Fibroblast of the aortic adventitia (primary cell): ENCODE data around the gene CDC42SE1. TPM values are rescaled to one million over a fixed set of nuclear protein-coding genes. Genes with fewer than 3 reads are reported as not detected.

ENCODE experiments used
- DNase-seq: peaks from one replicate; pipeline ENCODE4 v3.0.0-alpha.2; 2010; ENCODE audit warnings: low read depth
- H3K4me3 ChIP-seq: 2 replicates; pipeline ENCODE4 v1.5.1; 2011; ENCODE audit warnings: low read depth, mild to moderate bottlenecking, control low read depth, low read length, moderate library complexity
- total RNA-seq: library from RNA; depleted of rRNA; stranded (reverse); fragments of >200 nt; gene quantifications from 2 replicates; pipeline ENCODE4 v1.2.3, GENCODE V29; 2012; ENCODE audit warnings: low replicate concordance
- TF ChIP-seq, protein P1 (sequence below): IDR thresholded peaks from 2 replicates; pipeline ENCODE4 v1.5.1; 2011; ENCODE audit warnings: mild to moderate bottlenecking, low read length, control low read depth, inconsistent platforms; ENCODE audit not compliant: insufficient read depth

CDC42SE1 gene
- total RNA-seq, 1 donor: 33.8 TPM

DNA sequence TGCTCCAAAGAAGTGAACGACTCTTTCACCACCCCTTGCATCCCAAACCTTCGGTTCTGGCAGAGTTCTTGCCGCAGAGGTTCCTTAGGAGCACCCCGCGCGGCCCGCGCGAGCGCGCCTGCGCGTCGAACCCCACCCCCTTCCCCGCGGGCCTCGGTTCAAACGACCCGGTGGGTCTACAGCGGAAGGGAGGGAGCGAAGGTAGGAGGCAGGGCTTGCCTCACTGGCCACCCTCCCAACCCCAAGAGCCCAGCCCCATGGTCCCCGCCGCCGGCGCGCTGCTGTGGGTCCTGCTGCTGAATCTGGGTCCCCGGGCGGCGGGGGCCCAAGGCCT, 11.9 kb downstream of the CDC42SE1 start, which contains the start of gene C1orf56:
TSS of gene C1orf56 (plus strand) at position 161 of the 334 bp plus-strand sequence. CDS start at position 258, 97 bp downstream.
- DNase-seq: peak; percentile 65
- TF ChIP-seq, protein P1, sequence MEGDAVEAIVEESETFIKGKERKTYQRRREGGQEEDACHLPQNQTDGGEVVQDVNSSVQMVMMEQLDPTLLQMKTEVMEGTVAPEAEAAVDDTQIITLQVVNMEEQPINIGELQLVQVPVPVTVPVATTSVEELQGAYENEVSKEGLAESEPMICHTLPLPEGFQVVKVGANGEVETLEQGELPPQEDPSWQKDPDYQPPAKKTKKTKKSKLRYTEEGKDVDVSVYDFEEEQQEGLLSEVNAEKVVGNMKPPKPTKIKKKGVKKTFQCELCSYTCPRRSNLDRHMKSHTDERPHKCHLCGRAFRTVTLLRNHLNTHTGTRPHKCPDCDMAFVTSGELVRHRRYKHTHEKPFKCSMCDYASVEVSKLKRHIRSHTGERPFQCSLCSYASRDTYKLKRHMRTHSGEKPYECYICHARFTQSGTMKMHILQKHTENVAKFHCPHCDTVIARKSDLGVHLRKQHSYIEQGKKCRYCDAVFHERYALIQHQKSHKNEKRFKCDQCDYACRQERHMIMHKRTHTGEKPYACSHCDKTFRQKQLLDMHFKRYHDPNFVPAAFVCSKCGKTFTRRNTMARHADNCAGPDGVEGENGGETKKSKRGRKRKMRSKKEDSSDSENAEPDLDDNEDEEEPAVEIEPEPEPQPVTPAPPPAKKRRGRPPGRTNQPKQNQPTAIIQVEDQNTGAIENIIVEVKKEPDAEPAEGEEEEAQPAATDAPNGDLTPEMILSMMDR: no peak
- peak within 1 kb of the TSS; percentile 79 for H3K4me3 ChIP-seq

DNA sequence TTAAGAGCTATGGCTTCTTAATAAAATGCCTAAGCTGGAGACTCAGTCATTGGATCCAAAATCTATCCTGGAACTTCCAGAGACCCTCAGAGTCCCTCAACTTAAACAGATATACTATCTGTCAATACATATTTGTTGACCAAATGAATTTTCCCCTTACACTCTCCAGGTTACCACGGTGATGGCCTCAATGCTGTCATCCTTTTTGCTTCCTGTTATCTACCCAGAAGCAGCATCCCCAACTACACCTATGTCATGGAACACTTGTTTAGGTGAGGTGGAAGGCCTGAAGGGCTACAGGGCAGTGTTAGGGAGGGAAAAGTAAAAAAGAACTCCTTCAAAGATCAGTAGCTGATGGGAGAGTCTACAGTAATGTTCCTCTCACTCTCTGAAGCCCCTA, 16.3 kb downstream of the CDC42SE1 start:
- DNase-seq: no peak
- TF ChIP-seq, protein P1: no peak
- H3K4me3 ChIP-seq: no peak overlapping the region

DNA sequence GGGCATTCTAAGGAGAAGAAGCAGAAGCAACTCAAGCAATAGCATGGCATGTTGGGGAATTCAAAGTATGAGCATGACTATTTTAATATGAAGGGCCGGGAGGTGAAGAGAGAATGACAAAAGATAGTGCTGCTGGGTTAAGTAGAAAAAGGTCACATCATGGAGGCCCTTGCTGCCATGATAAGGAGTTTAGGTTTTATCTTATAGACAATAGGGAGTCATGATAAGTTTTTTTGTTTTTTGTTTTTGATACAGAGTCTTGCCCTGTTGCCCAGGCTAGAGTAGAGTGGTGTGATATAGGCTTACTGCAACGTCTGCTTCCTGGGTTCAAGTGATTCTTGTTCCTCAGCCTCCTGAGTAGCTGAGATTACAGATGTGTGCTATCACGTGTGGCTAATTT, 19.9 kb downstream of the CDC42SE1 start:
- TF ChIP-seq, protein P1: no peak
- DNase-seq: no peak
- no peak overlapping the region for H3K4me3 ChIP-seq

DNA sequence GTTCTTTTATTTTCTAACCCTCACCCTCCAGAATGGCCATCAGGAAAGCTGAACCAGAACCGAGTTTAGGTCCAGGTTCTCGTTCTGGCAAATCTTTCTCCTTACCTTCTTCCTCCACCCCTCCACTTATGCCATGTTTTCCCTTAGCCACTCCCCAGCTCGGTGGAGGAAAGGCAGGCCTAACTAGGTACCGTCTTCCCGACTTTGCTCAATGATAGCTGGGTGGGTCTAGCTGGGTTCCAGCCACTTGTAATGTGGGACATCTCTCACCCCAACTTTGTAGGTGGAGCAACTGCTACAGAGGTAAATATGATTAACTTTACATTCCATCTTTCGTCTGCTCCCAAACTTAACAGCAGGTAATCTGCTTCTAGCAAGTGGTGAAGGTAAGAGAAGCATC, 22.4 kb downstream of the CDC42SE1 start:
- no peak overlapping the region for H3K4me3 ChIP-seq
- TF ChIP-seq, protein P1: no peak
- DNase-seq: no peak

DNA sequence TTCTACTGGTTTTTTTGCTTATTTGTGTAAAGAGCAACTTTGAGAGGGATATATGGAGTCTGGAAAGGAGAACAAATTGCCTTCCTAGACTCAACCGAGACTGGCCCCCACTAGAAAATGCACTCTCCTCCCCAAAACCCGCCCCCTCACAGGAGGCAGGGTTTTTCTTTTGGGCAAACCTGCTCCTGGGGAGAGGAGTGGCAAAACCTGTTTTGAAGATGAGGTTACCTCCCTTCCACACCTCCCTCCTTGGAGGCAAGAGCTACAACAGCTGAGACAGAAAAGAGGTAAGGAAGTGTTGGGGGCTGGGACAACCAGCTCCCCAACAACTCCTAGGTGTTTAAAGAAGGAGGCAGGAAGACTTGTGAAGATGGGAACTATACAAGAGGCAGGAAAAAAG, 23.1 kb downstream of the CDC42SE1 start, which contains the start of gene BNIPL:
TSS of gene BNIPL (plus strand) at position 231 of the 400 bp plus-strand sequence. CDS start at position 371, 140 bp downstream.
- TF ChIP-seq, protein P1: no peak
- DNase-seq: no peak

DNA sequence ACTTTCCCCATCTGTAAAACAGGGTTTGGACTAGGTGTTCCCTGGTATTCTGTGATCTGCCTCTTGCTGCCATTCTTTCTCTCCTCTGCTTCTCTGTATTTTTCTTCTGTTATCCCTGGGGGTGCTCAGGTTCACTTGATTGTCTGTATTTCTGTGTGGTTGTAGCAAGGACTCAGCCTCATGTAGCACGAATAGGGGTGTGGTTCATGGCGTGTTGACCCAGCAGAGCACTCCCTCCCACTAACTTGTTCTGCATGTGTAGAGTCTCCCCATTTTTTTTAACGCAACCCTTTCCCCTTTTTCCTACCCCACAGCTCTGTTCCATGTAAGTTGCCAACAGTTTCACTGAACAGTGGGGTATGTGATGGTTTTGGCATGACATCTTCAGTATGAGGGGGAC, 24.3 kb downstream of the CDC42SE1 start:
- no peak overlapping the region for H3K4me3 ChIP-seq
- no peak for DNase-seq
- TF ChIP-seq, protein P1: no peak

More for the DNA sequence above, 23.1 kb downstream of the CDC42SE1 start, which contains the start of gene BNIPL:
- H3K4me3 ChIP-seq: no peak within 1 kb of the TSS

DNA sequence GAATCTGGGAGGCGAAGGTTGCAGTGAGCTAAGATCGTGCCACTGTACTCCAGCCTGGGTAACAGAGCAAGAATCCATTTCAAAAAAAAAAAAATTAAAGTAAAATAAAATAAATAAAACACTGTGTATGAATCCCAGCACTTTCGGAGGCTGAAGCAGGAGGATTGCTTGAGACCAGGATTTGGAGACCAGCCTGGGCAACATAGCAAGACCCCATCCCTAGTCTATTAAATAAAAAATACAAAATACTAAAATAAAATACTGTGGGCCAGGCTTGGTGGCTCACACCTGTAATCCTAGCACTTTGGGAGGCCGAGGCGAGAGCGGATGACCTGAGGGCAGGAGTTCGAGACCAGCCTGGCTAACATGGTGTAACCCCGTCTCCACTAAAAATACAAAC, 27.3 kb downstream of the CDC42SE1 start:
- no peak for DNase-seq
- no peak overlapping the region for H3K4me3 ChIP-seq
- TF ChIP-seq, protein P1: no peak
